HK-2 (cell line): Measurements from ENCODE around the gene SNAPIN.

ENCODE experiments used
- DNase-seq: peaks from one replicate; pipeline ENCODE4 v3.0.0-alpha.2; 2018; ENCODE audit not compliant: unreplicated experiment

SNAPIN gene

DNA sequence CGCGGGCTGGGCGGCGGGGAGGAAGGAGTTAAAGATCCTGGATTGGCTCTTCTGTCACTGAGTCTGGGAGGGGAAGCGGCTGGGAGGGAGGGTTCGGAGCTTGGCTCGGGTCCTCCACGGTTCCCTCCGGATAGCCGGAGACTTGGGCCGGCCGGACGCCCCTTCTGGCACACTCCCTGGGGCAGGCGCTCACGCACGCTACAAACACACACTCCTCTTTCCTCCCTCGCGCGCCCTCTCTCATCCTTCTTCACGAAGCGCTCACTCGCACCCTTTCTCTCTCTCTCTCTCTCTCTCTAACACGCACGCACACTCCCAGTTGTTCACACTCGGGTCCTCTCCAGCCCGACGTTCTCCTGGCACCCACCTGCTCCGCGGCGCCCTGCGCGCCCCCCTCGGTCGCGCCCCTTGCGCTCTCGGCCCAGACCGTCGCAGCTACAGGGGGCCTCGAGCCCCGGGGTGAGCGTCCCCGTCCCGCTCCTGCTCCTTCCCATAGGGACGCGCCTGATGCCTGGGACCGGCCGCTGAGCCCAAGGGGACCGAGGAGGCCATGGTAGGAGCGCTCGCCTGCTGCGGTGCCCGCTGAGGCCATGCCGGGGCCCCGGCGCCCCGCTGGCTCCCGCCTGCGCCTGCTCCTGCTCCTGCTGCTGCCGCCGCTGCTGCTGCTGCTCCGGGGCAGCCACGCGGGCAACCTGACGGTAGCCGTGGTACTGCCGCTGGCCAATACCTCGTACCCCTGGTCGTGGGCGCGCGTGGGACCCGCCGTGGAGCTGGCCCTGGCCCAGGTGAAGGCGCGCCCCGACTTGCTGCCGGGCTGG lies 20.2 kb downstream of the SNAPIN start, which contains the start of gene NPR1:
TSS of gene NPR1 (plus strand) at position 170 of the 818 bp plus-strand sequence. CDS start at position 591, 421 bp downstream.
- DNase-seq, result peak; percentile 48

DNA sequence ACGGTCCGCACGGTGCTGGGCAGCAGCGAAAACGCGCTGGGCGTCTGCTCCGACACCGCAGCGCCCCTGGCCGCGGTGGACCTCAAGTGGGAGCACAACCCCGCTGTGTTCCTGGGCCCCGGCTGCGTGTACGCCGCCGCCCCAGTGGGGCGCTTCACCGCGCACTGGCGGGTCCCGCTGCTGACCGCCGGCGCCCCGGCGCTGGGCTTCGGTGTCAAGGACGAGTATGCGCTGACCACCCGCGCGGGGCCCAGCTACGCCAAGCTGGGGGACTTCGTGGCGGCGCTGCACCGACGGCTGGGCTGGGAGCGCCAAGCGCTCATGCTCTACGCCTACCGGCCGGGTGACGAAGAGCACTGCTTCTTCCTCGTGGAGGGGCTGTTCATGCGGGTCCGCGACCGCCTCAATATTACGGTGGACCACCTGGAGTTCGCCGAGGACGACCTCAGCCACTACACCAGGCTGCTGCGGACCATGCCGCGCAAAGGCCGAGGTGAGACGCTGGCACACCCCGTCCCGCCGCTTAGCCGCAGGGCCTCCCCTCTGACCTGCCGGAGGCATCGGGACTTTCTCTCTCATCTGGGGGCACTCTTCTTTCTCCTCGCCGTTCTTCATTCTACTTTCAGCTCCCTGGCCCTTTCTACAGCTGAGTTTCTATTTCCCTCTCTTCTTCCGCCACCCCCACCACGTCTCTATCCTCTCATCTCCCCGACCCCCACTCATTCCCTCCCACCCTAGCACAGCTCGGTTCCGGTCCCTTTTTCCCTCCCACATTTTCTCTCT lies 21.0 kb downstream of the SNAPIN start:
- DNase-seq, result no peak

DNA sequence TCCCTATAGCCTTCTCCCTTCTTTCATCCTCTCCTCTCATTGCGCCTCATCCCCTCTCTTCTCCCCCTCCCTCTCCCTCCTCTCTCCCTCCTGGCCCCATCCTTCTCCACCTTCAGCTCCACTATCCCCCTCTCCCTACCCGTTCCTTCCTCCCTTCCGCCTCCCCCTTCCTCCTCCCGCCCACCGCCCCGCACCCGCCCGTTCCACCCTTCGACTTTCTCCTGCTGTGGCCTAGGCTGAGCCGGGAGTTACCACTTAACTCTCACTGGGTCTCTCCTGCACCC lies 21.6 kb downstream of the SNAPIN start:
- no peak for DNase-seq

DNA sequence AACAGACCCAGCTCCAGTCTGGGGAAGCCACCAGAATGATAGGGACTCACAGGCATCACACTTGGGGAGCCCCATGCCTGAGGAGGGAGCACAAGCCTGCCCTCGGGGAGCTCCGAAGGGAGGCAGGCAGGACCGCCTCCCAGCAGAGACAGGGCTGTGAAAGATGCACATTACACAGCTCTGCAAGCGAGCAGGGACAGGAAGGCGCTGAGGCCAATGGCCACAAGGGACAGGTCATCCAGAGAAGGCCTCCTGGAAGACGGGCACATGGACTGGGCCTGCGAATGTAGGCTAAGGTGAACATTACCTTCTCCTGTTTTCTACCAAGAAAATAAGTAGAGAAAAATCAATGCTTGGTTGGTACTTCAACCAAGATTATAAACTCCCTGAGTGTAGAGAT lies 24.2 kb downstream of the SNAPIN start:
- no peak for DNase-seq

DNA sequence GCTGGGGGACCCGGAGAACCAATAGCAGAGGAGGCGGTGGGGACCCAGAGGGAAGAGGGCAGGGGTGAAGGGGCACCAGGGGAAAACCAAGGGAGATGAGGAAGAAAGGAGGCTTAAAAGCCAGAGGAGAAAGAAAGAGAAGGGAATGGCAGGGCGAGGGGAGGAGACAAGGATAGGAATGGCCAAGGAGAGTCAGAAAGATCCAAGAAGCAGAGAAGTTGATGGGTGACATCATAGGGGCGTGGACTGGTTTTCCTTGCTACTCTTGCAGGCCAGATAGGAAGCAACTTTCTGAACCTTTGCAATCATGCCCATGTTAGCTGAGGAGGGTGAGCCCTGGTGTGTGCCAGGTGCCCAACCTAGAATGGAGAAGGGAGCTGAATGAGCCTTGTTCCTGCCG lies 25.4 kb downstream of the SNAPIN start:
- DNase-seq, result no peak

DNA sequence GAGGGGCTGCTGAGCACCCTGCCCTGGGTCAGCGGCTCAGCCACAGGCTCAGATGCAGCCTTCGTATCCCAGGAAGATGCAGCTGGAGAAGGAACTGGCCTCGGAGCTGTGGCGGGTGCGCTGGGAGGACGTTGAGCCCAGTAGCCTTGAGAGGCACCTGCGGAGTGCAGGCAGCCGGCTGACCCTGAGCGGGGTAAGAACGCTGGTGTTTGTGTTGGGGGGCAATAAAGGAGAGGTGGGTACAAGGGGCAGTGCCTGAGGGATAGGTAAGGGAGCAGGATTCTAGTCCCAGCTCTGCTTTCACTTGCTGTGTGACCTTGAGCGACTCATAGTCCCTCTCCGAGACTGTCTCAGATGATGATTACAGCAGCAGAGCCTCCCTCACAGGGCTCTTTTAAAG lies 26.4 kb downstream of the SNAPIN start:
- DNase-seq, result no peak

DNA sequence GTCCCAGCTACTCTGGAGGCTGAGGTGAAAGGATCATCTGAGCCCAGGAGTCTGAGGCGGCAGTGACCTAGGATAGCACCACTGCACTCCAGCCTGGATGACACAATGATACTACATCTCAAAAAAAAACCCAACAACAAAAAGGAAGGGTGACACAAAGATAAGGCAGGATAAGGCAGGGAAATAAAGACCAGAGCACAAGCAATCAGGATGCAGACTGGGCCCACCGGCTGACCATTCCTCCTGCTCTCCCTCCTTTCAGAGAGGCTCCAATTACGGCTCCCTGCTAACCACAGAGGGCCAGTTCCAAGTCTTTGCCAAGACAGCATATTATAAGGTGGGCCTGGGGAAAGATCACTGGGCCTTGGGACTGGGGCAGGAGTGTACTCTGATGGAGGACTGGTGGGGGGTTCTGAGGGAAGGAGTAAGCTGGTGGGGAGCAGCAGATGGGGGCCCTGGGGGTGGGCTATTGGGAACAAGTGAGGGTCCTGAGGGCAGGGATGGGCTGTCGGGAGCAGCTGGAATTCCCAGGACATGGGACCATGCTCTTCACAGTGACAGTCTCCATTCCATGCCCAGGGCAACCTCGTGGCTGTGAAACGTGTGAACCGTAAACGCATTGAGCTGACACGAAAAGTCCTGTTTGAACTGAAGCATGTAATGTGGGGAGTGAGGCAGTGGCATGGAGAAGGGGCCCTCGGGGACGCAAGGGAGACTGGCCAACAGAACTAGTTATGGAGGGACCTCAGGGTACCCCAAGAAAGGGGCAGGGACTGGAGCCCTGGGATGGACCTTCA lies 27.2 kb downstream of the SNAPIN start:
- DNase-seq, result no peak

DNA sequence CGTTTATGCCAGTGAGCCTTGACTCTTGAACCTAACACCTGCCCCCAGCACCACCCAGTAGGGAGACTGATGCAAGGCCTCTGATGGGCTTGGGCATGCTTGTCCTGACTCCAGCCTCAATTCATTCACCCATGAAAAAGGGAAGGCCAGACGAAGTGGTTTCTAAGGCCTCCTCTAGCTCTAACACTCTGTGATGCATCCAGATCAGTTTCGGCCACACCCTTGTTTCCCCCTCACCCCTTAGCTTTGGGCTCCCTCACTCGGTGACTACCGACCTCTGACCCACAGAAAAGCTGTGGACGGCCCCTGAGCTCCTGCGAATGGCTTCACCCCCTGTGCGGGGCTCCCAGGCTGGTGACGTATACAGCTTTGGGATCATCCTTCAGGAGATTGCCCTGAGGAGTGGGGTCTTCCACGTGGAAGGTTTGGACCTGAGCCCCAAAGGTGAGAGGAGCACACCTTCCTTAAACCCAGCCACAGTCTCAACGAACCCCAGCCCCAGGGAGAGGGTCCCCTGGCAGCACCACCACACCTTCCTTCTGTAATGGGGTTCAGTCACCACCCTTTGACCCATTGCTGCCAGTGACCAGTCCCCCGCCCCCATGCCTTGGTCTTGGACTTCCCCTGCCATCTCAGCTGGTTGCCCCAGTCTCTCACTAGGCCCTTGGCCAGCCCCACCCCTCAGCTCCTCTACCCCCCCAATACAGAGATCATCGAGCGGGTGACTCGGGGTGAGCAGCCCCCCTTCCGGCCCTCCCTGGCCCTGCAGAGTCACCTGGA lies 29.0 kb downstream of the SNAPIN start:
- DNase-seq, result no peak

DNA sequence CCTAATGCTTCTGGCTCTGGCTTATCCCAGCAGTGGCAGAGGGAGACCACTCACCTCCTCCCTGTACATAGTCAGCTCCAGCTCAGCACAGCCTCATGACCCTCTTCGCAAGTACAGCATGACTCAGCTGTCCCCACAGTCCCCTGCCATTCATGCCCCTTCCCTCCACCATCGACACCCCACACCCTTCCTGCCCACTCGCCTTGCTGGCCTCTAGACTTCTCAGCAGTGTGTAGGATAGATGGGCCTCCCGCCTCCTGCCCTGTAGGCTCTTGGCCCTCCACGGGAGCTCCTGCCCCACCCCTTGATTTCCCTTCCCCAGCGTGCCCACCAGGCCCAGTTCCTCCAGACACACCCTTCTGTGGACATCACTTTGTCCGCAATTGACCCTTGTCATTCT lies 29.8 kb downstream of the SNAPIN start:
- no peak for DNase-seq

DNA sequence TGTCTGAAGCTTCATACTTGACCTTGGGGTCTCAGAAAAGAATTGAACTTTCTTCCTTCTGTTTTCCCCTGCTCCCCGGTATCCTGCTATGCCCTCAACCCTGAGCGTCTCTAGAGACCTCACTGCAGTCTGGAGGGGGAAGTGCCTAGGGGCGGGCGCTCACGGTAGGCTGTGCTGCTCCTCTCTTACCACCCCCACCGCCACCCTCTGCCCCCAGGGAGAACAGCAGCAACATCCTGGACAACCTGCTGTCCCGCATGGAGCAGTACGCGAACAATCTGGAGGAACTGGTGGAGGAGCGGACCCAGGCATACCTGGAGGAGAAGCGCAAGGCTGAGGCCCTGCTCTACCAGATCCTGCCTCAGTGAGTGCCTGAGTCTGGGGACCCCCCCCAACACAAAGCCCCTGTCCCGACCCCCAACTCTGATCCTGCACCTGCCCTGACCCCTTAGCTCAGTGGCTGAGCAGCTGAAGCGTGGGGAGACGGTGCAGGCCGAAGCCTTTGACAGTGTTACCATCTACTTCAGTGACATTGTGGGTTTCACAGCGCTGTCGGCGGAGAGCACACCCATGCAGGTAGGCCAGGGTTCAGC lies 30.3 kb downstream of the SNAPIN start:
- no peak for DNase-seq

DNA sequence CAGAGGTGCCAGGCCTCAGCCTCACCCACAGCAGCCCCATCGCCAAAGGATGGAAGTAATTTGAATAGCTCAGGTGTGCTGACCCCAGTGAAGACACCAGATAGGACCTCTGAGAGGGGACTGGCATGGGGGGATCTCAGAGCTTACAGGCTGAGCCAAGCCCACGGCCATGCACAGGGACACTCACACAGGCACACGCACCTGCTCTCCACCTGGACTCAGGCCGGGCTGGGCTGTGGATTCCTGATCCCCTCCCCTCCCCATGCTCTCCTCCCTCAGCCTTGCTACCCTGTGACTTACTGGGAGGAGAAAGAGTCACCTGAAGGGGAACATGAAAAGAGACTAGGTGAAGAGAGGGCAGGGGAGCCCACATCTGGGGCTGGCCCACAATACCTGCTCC lies 35.0 kb downstream of the SNAPIN start:
- no peak for DNase-seq

DNA sequence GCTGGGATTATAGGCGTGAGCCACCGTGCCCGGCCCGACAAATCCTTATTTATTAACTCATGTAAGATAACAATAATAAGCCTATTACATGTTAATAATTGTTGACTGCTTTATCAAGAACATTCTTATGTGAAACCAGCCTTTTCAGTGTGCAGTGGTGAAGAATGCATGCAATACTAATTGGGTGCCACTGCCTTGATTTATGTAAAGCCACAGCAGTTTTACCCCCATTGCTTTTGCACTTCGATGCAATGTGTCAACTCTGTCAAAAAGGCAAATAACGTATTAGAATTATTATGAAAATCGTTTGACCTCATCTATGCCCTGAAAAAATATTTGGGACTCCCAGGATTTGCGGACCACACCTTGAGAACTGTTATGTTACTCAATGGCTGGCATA lies 38.2 kb downstream of the SNAPIN start:
- DNase-seq, result no peak

DNA sequence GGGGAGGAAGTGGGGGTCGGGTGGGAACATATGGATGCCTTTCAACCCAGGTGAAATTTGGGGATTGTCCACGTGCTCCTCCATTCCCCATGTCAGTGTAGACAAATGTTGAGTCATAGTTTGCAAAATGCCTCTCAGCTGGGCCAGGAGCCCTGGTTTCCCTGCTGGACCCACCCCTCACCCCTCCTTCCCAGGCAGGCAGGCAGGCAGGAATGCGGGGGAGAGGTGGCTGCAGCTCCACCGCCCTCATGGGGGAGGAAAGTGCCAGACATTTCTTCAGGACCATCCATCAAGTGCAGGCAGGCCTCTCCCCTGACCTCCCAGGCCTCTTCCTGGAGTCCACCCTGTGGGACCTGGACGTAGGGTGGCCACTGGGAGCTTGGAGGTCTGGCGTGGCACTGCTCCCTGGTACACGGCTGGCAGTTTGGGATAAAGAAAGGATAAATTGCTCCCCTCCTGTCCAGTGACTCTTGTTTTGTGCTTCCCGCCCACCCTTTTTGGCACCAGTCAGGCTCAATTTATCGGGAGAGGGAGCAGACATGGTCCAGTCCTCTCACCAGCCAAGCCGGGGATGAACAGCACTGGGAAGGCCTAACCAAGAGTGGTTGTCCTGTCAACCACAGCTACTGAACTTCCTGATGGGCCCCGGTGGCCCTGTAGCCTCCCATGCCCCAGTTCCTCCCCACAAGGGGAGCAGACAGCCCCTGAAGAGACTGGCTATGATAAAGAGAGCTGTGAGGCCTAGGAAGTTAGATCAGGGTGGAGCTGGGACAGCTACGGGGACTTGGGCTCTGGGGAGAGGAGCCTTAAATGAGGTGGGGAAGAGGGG lies 38.9 kb downstream of the SNAPIN start:
- peak; percentile 16 for DNase-seq

DNA sequence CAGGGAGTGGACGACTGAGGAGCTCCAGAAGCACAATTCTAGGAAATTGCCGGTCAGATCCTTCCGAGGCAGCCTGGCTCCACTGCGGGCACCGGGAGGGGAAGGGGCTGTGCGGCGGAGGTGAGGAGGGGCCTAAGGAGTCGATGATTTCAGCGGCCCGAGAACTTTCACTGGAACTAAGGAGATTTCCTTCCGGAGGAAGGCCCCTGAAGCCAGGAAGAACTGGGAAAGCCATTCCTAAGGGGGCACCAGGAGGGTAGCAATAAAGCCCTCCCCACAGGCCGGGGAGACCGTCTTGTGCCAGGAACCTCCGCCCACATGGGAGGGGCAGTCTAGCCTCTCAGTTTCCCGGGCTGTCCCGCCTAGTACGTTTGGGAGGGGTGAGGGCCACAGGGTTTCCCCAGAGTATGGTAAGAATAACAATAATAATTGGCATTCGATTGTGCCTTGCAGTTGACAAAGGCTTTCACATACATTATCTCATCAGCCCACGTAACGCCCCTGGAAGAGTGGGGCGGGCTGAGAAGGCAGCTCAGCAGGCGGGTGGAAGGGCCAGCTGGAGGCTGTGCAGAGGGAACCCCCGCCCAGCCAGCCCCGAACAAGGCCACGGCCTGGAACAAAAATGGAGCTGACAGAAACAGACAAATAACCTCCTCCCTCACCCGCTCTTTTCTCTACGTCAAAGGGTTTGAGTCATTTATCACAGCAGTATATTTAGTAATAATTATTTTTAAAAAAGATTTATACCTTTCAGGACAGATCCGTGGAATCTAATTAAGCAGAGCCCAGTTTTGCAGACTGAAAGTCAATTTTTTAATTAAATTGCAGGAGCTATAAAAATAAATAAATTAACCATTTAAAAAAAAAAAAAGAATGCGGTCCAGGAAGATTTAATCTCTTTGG lies 39.8 kb downstream of the SNAPIN start:
- DNase-seq, result no peak

DNA sequence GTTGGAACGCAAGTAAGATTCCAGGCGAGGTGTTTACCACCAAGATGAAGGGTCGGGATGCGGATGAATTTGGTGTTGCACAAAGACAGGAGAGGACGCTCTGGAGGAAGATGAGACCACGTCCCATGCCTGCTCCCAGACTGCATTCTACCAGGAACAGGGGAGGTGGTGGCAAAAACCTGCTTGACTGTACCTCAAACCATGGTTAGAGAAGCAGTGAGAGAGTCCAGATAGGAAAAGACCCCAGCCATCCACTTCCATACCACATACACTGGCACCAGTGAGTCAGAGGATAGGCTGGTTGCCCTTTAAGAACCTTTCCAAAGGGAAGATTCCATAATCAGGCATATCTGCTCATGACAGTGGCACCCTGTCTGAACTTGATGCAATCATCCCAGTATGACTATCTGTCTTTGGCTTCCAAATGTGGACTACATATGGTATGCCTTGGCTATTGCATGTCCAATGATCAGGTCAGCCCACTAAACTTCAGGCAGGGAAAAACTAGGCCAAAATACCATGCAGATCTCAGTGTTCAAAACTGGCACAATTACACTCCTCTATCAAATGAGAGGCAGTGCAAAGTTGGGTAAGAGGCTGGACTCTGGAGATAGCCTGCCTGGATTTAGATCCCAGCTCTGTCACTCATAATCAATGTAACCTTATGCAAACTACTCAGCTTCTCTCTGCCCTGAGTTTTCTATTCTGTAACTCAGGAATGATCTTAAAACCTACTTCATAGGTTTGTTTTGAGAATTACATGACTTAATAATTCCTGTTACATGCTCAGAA lies 40.6 kb downstream of the SNAPIN start:
- no peak for DNase-seq

DNA sequence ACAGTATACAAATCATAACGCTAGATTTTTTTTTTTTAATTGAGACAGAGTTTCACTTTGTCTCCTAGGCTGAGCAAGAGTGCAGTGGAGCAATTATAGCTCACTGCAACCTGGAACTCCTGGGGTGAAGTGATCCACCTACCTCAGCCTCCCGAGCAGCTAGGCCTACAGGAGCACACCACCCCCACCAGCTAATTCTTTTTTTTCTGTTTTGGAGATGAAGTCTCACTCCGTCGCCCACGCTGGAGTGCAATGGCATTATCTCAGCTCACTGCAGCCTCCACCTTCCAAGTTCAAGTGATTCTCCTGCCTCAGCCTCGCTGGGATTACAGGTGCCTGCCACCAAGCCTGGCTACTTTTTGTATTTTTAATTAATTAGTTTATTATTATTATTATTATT lies 41.3 kb downstream of the SNAPIN start:
- no peak for DNase-seq

DNA sequence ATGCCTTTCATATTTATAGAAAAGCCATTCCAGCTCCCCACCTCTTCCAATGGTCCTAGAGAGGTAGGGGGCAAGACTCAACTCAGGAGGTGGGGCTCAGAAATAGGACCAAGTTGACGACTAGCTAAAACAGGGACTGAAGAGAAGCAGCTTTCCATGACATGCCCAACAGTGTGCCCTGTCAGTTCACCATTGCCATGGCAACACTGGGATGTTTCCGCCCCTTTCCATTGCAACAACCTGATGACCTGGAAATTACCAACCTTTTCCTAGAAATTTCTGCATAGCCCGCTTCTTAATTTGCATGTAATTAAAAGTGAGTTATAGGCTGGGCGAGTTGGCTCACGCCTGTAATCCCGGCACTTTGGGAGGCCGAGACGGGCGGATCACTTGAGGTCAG lies 47.0 kb downstream of the SNAPIN start:
- no peak for DNase-seq

DNA sequence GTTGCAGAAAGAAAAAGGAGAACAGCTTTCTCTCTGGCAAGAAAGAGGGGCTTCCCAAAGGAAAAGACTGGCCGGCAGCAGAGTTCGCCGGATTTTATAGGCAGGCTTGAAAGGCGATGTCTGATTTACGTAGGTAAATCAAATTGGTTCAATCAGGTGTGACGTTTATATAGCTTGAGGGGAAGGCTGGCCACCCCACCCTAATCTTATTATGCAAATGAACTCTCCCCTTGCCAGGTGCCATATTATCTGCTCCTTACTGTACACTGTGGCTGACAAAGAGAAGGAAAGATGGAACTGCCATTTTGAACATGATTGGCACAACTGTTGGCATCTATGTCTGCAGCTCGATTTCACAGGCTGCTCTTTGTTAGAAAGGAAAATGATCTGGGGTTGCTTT lies 52.5 kb downstream of the SNAPIN start:
- no peak for DNase-seq
